ENCODE measurements around the gene CELF4.

CELF4 gene

DNA sequence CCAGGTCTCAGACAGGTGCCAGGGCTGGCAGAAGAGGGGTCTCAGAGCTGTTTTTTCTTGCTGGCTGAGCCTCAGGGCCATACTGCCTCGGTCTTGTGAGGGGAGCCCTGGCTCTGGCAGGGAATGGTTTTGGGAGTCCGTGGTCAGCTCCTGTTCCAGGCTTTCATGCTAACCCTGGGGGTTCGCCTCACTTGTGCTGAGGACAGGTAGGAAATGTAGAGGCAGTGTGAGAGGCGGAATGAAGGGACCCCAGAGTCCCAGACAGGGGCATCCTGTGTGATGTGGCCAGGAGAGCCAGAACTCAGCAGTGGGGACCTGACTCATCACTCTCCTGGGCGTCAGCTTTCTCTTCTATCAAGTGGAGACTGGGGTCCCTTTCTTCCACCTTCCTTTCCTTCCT, 5.7 kb upstream of the CELF4 start:
- DNase-seq = no peak

DNA sequence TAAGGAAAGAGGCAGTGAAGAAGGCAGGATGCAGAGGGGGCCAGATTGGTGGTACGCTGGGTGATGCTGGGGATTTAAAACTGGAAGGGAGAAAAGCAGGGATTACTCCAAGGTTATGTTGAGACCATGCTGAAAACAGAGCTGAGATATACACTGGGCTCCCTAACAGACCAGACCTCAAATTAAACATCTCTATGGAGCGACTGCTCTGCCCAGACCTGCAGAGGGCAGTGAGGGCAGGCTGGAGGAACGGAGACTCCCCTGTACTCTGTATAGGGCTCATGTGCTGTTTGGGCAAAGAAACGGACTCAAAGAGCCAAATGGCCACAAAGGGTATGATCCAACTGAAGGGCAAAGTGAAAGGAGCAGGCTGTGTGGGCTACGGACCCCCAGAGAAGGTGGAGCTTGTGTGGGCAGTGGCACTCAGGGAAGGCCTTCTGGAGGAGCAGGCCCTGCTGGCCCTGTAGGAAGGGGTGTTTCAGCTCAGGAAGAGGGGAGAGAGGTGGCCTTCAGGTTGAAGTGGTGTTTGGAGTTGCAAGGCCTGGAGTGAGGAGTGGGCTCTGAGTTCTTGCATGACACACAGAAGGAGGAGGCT, 4.8 kb upstream of the CELF4 start:
- DNase-seq = no peak

DNA sequence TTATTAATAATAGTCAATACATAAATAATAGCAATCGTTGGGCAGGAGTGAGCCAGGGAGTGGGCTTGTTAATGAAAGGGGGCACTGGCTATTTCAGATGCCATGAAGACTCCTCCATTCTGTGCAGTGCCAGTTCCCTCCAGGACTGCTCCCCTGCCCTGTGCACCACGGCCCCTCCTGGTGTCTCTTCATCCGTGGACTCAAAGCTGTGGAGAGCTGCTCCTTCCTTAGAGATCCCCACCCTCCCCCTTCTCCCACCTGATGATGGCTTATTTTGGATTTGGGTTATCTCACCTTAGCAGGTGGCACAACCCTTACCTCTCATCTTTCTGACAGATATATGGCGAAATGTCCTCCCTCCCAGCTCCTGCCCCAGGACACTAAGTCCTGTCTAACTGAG, 3.1 kb upstream of the CELF4 start:
- DNase-seq = no peak

- DNase-seq = no peak
These were observed 2.4 kb upstream of the CELF4 start for GRCh38 chr18:37567994-37568359.

GRCh38 chr18:37567061-37567993, 1.7 kb upstream of the CELF4 start:
- no peak for DNase-seq

GRCh38 chr18:37566479-37567060, 972 bp upstream of the CELF4 start:
- no peak for DNase-seq

DNA sequence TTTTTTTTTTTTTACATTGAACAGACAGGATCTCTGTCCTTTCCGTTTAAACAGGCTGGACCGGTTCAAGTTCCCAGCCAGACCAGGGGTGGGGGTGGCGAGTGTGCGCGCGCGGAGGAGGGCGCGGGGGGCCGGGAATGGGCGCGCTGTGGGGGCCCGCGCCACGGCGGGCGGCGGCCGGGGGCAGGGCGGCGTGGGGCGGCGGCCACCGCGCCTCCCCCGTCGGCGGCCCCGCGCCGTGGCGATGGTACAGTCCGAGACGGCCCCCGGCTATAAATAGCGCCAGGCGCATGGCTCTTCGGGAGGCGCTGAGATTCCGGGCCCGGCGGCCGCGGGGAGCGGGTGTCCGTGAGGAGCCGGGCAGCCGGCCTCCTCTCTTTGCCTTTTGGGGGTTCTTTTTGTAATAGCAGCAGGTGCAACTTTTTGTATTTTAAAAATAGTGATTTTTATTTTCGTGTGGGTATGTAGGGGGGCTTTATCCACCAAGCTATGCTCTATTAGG, 430 bp upstream of the CELF4 start:
- DNase-seq = no peak

DNA sequence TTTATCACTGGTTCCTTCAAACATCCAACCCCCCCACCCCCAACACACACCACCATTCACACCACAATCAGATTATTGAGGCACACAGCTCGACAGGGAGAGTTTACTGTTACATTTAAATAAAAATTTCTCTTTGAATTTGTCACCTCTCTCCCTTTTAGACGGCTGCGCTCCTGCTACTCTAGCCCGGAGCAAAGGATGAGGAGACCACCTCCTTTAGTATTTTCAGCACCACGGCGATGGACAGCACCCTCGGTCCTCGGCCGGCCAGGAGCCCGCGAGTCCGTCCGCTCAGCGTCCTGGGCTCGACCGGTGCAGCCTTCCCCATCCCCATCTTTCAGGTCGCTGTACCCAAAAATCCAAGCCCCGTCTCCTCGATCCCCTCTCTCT, 892 bp downstream of the CELF4 start:
- no peak for DNase-seq

DNA sequence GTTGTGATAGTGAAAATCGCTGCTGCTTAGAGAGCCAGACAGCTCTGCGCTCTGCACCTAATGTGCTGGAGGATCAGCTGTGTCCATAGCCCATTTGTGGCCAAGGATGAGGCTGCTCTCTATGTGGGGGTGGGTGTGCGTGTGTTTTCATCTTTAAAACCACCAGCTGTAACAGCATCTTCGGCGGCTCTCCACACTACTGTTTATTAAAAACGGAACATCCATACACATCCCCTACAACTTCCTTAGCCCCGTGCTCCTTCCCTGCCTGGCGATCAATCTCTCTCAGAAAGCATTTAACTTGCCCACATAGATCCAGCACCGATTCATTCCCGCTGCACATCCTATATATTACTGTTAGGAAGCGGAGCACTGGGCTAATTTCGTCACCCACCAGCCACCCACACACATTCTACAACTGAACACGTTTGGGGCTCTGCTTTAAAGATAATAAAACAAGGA, 1.6 kb downstream of the CELF4 start:
- DNase-seq = no peak

- no peak for DNase-seq
These were observed 3.6 kb downstream of the CELF4 start for GRCh38 chr18:37561986-37562385.

DNA sequence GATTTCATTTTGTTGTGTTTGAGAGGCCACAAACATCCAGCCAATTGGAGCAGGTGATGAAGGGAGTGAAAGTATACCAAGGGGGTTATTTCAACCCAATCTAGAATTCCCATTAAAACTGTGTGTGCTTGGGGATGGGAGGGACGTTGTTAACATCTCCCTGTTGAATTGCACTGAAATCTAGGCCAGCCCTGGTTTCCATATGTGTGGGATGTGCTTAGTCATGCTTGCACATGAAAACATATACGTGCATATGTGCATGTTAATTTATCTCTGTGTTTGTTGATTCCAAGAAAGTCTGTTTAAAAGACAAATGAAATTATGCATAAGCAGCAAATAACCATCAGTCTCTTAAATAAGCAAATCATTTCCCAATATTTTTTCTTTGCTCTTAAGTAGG, 5.6 kb downstream of the CELF4 start:
- no peak for DNase-seq

GRCh38 chr18:37559194-37559593, 6.4 kb downstream of the CELF4 start:
- no peak for DNase-seq

DNA sequence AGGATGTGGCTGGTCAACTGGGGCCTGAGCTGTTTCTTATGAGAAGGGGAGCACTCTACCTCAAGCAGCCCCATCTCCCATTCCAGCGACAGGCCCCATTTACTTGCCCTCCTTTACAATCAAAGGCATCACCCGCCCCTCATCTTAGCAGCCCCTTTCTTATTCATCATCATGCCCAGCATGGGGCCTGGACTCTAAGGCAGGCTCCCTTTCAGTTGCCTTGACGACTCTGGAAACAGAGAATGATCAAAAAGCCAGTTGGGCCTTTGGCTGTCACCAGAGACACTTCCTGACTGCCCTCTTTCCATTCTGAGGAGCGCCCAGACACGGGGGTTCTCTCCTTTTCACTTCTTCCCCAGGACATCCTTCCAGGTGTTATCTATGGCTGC, 11.2 kb downstream of the CELF4 start:
- DNase-seq = no peak

DNA sequence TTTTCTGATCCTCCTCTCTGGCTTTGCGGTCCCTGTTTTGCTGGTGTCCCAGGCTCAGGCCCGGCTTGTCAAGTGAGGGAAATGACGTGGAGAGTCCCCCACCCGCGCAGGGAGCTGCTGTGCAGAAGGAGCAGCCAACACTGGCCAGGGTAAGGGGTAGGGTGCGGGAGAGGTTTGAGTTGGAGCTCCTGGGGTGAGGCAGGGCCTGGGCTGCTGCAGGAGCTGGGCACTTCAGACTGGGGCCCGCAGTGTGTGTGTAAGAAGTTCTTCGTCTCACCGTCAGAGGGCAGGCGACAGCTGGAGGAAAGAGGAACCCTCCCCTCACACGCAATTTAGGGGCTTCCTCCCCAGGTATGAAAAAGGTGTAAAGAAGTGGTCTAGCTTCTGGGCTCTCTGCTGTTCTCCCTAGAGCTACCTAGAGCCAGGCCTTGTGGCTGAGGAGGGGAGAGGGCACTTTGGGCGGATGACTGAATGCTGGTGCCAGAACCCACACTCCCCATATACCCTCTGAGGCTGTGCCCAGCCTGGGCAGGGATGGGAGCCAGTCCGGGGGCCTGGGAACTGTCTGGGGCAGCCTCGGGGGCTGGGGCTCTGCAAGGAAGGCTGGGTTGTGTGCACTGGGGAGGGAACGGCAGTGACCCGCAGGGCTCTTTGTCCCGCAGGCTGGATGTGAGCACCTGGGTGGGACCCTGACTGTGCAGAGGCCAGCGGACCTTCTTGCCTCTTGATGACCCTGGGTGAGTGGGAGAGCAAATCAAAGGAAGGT, 11.8 kb downstream of the CELF4 start:
- no peak for DNase-seq

- no peak for DNase-seq
These were observed 13.3 kb downstream of the CELF4 start for GRCh38 chr18:37552286-37552685.

- no peak for DNase-seq
These were observed 13.8 kb downstream of the CELF4 start for GRCh38 chr18:37551846-37552245.

DNA sequence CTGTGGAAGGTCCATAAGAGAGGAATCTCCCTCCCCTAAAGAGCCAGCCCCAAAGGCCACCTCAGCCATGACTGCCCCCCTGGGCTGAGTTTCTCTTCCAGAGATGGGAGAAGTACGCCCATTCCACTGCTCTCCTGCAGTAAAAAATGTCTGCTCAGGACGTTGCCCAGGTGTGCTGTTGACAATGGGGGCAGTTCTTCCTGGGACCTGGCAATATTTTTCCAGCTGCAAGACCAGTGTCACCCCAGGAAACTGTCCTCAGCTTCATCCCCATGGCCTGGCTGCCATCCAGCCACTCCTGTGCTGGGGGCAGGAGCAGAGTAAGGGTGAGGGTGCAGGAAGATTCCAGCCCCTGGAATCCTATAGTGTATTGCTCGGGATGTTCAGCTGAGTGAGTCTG, 14.3 kb downstream of the CELF4 start:
- no peak for DNase-seq

- DNase-seq = no peak
These were observed 15.3 kb downstream of the CELF4 start for GRCh38 chr18:37550118-37550875.

DNA sequence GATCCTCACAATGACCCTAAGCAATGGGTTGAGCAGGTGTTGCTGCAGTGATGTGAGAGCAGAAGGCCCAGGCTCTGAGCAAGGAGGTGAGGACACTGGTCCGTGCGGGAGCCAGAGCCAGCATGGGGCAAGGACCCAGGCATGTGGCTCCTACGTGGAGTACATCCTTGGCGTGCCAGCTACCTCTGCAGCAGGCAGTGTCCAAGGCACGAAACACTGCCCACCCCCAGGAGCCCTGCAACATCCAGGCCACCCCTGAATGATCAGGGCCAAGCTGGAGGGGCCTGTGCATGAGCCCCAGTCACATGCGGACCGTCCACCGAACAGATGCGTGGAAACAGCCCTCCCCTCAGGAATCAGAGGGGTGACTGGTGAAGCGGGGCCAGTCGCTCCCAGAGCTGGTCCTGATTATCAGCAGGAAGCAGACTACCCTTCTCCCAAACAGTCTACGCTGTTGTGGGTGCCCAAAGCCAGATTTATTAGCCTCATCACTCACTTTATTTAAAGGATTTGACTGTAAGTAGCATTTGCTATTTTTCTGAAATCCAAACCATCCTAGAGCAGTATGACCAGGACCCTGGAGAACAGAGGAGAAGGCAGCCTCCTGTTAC, 16.8 kb downstream of the CELF4 start:
- DNase-seq = no peak

GRCh38 chr18:37547196-37547827, 18.3 kb downstream of the CELF4 start:
- no peak for DNase-seq

DNA sequence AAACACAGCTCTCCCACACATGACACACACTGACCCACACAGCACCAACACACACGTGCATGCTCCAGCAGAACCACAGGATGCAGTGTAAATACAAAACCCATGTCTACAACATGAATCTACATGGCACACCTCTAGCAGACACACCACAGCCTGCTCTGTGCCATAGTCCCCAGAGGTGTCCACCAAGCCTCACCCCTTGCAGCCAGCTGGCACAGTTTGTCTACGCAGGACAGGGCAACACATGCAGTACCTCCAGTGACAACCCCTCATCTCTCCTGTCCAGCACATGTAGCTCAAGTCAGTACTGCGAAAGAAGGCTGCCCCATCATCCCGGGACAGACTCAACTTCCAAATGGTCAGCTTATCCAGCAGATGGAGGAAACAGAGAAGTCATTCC, 18.9 kb downstream of the CELF4 start:
- DNase-seq = no peak

- no peak for DNase-seq
These were observed 19.4 kb downstream of the CELF4 start for GRCh38 chr18:37546272-37546537.

Data from CD4-positive, alpha-beta T cell treated with Interleukin-10 for 1 hour (primary cell).